Thymus (tissue), 11 donors: ENCODE measurements around the gene FDX2. TPM values are rescaled to one million over a fixed set of nuclear protein-coding genes. Genes with fewer than 3 reads are reported as not detected.

ENCODE experiments used
- DNase-seq, 9 donors: peaks; one replicate each; pipeline ENCODE4 v3.0.0-alpha.2; 2013; ENCODE audit warnings: low spot score in 9 of 9, low read depth in 6 of 9, missing footprints in 1 of 9
- H3K27ac ChIP-seq, 2 donors: one replicate each; pipeline ENCODE4 v1.5.1; 2013; ENCODE audit warnings: control low read depth in 1 of 2, low read depth in 1 of 2, low read length in 1 of 2, mild to moderate bottlenecking in 1 of 2, moderate library complexity in 1 of 2
- H3K27me3 ChIP-seq, 2 donors: one replicate each; pipeline ENCODE4 v1.5.1; 2013; ENCODE audit warnings: low read length in 1 of 2; ENCODE audit not compliant: control insufficient read depth in 2 of 2, insufficient read depth in 1 of 2
- H3K36me3 ChIP-seq, 2 donors: one replicate each; pipeline ENCODE4 v1.5.1; 2013; ENCODE audit warnings: low read length in 1 of 2, mild to moderate bottlenecking in 1 of 2, moderate library complexity in 1 of 2; ENCODE audit not compliant: control insufficient read depth in 2 of 2, insufficient read depth in 2 of 2
- H3K4me1 ChIP-seq, 2 donors: one replicate each; pipeline ENCODE4 v1.5.1; 2013; ENCODE audit warnings: low read length in 2 of 2; ENCODE audit not compliant: control insufficient read depth in 2 of 2, insufficient read depth in 2 of 2
- H3K4me3 ChIP-seq, 2 donors: one replicate each; pipeline ENCODE4 v1.5.1; 2013; ENCODE audit warnings: low read length in 2 of 2, control low read depth in 1 of 2, mild to moderate bottlenecking in 1 of 2
- H3K9me3 ChIP-seq, 2 donors: one replicate each; pipeline ENCODE4 v1.5.1; 2013; ENCODE audit warnings: low read length in 1 of 2, mild to moderate bottlenecking in 1 of 2; ENCODE audit not compliant: control insufficient read depth in 2 of 2, insufficient read depth in 1 of 2
- WGBS: extraction: QIAGEN DNeasy Blood & Tissue Kit; methylation state at CpG from one replicate; pipeline ENCODE4 v1.1.7; 2013; 5-methylcytosine and 5-hydroxymethylcytosine counted together
- polyA plus RNA-seq: library from polyadenylated mRNA; stranded (reverse); fragments of 200-250 nt; gene quantifications from one replicate; pipeline ENCODE4 v1.2.3, GENCODE V29; 2013
- total RNA-seq: library from RNA; stranded (reverse); fragments of 120-200 nt; gene quantifications from one replicate; pipeline ENCODE4 v1.2.4, GENCODE V29; 2013
- donor health status: healthy.

FDX2 gene
- total and polyA plus RNA-seq, 2 donors: 11.9 to 18.2 TPM

DNA sequence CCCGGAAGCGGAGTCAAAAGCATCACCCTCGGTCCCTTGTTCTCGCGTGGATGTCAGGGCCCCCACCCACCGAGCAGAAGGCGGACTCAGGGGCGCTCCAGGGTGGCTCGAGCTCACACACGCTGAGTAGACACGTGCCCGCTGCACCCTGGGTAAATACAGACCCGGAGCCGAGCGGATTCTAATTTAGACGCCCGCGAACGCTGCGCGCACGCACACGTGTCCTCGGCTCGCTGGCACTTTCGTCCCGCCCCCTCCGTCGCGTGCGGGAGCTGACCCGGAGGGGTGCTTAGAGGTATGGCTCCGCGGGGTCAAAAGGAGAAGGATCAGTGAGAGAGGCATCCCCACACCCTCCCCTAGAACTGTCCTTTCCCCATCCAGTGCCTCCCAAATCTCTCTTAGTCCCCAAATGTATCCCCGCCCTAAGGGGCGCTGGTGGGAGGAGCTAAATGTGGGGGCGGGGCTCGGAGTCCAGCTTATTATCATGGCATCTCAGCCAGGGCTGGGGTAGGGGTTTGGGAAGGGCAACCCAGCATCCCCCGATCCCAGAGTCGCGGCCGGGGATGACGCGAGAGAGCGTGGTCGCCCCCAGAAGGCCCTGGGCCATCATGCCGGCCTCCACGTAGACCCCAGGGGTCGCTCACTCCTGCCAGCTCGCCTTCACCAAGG lies 26.5 kb downstream of the FDX2 start:
- no peak overlapping the region for H3K27ac ChIP-seq
- peaks cover 40 to 83% of the 10 kb centered on the region in 2 donors for H3K4me1 ChIP-seq
- H3K9me3 ChIP-seq: peaks cover 2 to 59% of the 10 kb centered on the region in 2 donors
- H3K36me3 ChIP-seq: peaks cover 0 to 16% of the 10 kb centered on the region in 2 donors
- peaks cover 83 to 88% of the 10 kb centered on the region in 2 donors for H3K27me3 ChIP-seq
- 1% methylated on average over 50 of the region's 50 CpGs for WGBS
- DNase-seq: peak in 1 of 9 donors; percentile 61
- peak overlapping the region; percentile 3 to 33 for H3K4me3 ChIP-seq

GRCh38 chr19:10288662-10289166 lies 27.1 kb downstream of the FDX2 start:
- Histone ChIP-seq H3K27me3 (peaks cover 77 to 82% of the 10 kb centered on the region in 2 donors), H3K27ac (no peak overlapping the region)

GRCh38 chr19:10286803-10287737 lies 28.7 kb downstream of the FDX2 start, which contains the start of gene ICAM4:
Gene ICAM4, plus strand, starts transcription at chr19:10286955. Its CDS starts 58 bp downstream, at chr19:10287013.
- DNase-seq: peak in 1 of 9 donors; percentile 74
- 2% methylated on average over 59 of the region's 59 CpGs for WGBS
- H3K4me3 ChIP-seq: peak within 1 kb of the TSS; percentile 19 to 29
- H3K27ac ChIP-seq: peak within 1 kb of the TSS; percentile 4 to 22
- H3K27me3 ChIP-seq: peaks cover 61 to 68% of the 10 kb centered on the region in 2 donors
- H3K36me3 ChIP-seq: peaks cover 0 to 23% of the 10 kb centered on the region in 2 donors
- peaks cover 33 to 69% of the 10 kb centered on the region in 2 donors for H3K4me1 ChIP-seq
- peaks cover 0 to 39% of the 10 kb centered on the region in 2 donors for H3K9me3 ChIP-seq

More at GRCh38 chr19:10288662-10289166, 27.1 kb downstream of the FDX2 start:
- H3K4me1 ChIP-seq: peaks cover 40 to 83% of the 10 kb centered on the region in 2 donors
- H3K9me3 ChIP-seq: peaks cover 2 to 56% of the 10 kb centered on the region in 2 donors
- H3K36me3 ChIP-seq: peaks cover 0 to 18% of the 10 kb centered on the region in 2 donors
- 1% methylated on average over 23 of the region's 23 CpGs for whole genome bisulfite sequencing
- H3K4me3 ChIP-seq: peak overlapping the region; percentile 3 to 33
- peak in 2 of 9 donors; percentile 50 to 71 for DNase-seq

DNA sequence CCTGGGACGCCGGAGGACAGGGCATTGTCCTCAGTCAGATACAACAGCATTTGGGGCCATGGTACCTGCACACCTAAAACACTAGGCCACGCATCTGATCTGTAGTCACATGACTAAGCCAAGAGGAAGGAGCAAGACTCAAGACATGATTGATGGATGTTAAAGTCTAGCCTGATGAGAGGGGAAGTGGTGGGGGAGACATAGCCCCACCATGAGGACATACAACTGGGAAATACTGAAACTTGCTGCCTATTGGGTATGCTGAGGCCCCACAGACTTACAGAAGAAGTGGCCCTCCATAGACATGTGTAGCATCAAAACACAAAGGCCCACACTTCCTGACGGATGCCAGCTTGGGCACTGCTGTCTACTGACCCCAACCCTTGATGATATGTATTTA lies 30.4 kb downstream of the FDX2 start:
- no peak overlapping the region for H3K27ac ChIP-seq
- H3K4me1 ChIP-seq: peaks cover 22 to 53% of the 10 kb centered on the region in 2 donors

GRCh38 chr19:10284960-10285278 lies 30.9 kb downstream of the FDX2 start:
- Histone ChIP-seq H3K27ac (no peak overlapping the region), H3K4me3 (no peak overlapping the region), H3K4me1 (peaks cover 22 to 48% of the 10 kb centered on the region in 2 donors), H3K27me3 (peaks cover 39 to 46% of the 10 kb centered on the region in 2 donors), H3K9me3 (peaks cover 0 to 26% of the 10 kb centered on the region in 2 donors), H3K36me3 (peaks cover 0 to 23% of the 10 kb centered on the region in 2 donors)
- WGBS: 97% methylated on average over 13 of the region's 13 CpGs
- no peak for DNase-seq

More for the DNA sequence above, 30.4 kb downstream of the FDX2 start:
- Histone ChIP-seq H3K9me3 (peaks cover 0 to 30% of the 10 kb centered on the region in 2 donors), H3K36me3 (peaks cover 0 to 23% of the 10 kb centered on the region in 2 donors), H3K27me3 (peaks cover 44 to 51% of the 10 kb centered on the region in 2 donors), H3K4me3 (no peak overlapping the region)
- WGBS: 96% methylated on average over 4 of the region's 4 CpGs
- no peak for DNase-seq

GRCh38 chr19:10284065-10284959 lies 31.5 kb downstream of the FDX2 start:
- no peak for DNase-seq
- peaks cover 33 to 40% of the 10 kb centered on the region in 2 donors for H3K27me3 ChIP-seq
- WGBS: 96% methylated on average over 34 of the region's 34 CpGs
- H3K4me1 ChIP-seq: peaks cover 21 to 42% of the 10 kb centered on the region in 2 donors
- H3K36me3 ChIP-seq: peaks cover 0 to 23% of the 10 kb centered on the region in 2 donors
- H3K27ac ChIP-seq: no peak overlapping the region
- no peak overlapping the region for H3K4me3 ChIP-seq
- peaks cover 0 to 24% of the 10 kb centered on the region in 2 donors for H3K9me3 ChIP-seq

- WGBS: 92% methylated on average over 23 of the region's 23 CpGs
- H3K4me3 ChIP-seq: no peak overlapping the region
- no peak overlapping the region for H3K27ac ChIP-seq
- peaks cover 25 to 32% of the 10 kb centered on the region in 2 donors for H3K27me3 ChIP-seq
- no peak for DNase-seq
- H3K36me3 ChIP-seq: peaks cover 0 to 23% of the 10 kb centered on the region in 2 donors
- H3K4me1 ChIP-seq: peaks cover 15 to 33% of the 10 kb centered on the region in 2 donors
- H3K9me3 ChIP-seq: peaks cover 0 to 16% of the 10 kb centered on the region in 2 donors
These were observed 32.3 kb downstream of the FDX2 start for GRCh38 chr19:10283301-10284064.
